ENCODE measurements around the gene ADD1.

ADD1 gene

GRCh38 chr4:2824329-2824835, 19.3 kb upstream of the ADD1 start:
- no peak for TF ChIP-seq CTCF (IDR thresholded peaks at IDR 0.05; ENCODE audit: low read depth, low read length, missing control alignments)

GRCh38 chr4:2824836-2825381, 18.7 kb upstream of the ADD1 start:
- no peak for DNase-seq (ENCODE audit: low read depth)
- TF ChIP-seq CTCF (IDR thresholded peaks at IDR 0.05; ENCODE audit: low read depth, low read length, missing control alignments): no peak

More at GRCh38 chr4:2824329-2824835, 19.3 kb upstream of the ADD1 start:
- H3K4me3 ChIP-seq (ENCODE audit: low read depth, low read length): no peak overlapping the region
- no peak for DNase-seq (ENCODE audit: low read depth)

GRCh38 chr4:2825740-2826139, 17.9 kb upstream of the ADD1 start:
- no peak for TF ChIP-seq CTCF (IDR thresholded peaks at IDR 0.05; ENCODE audit: low read depth, low read length, missing control alignments)
- DNase-seq (ENCODE audit: low read depth): no peak
- H3K4me3 ChIP-seq (ENCODE audit: low read depth, low read length): no peak overlapping the region

More at GRCh38 chr4:2824836-2825381, 18.7 kb upstream of the ADD1 start:
- no peak overlapping the region for H3K4me3 ChIP-seq (ENCODE audit: low read depth, low read length)

GRCh38 chr4:2827071-2827873, 16.4 kb upstream of the ADD1 start:
- no peak overlapping the region for H3K4me3 ChIP-seq (ENCODE audit: low read depth, low read length)
- TF ChIP-seq CTCF (IDR thresholded peaks at IDR 0.05; ENCODE audit: low read depth, low read length, missing control alignments): no peak

GRCh38 chr4:2827874-2828751, 15.5 kb upstream of the ADD1 start:
- no peak overlapping the region for H3K4me3 ChIP-seq (ENCODE audit: low read depth, low read length)
- TF ChIP-seq CTCF (IDR thresholded peaks at IDR 0.05; ENCODE audit: low read depth, low read length, missing control alignments): no peak
- no peak for DNase-seq (ENCODE audit: low read depth)

More at GRCh38 chr4:2827071-2827873, 16.4 kb upstream of the ADD1 start:
- no peak for DNase-seq (ENCODE audit: low read depth)

GRCh38 chr4:2828758-2829181, 14.9 kb upstream of the ADD1 start:
- no peak for DNase-seq (ENCODE audit: low read depth)
- no peak overlapping the region for H3K4me3 ChIP-seq (ENCODE audit: low read depth, low read length)
- TF ChIP-seq CTCF (IDR thresholded peaks at IDR 0.05; ENCODE audit: low read depth, low read length, missing control alignments): no peak

Data from GM12864 (cell line).